Adrenal gland (tissue), 12 donors: Measurements from ENCODE around the gene MYH10. TPM values are rescaled to one million over a fixed set of nuclear protein-coding genes. Genes with fewer than 3 reads are reported as not detected.

Experiments
- DNase-seq, 7 donors: peaks; one replicate each; pipeline ENCODE4 v3.0.0-alpha.2; 2019 to 2020
- H3K27ac ChIP-seq, 5 donors: fragments of 200-600 bp; sonication (generic) in 4 of 5; 1 replicate in 3 of 5; 2 replicates in 2 of 5; pipeline versions ENCODE4 v1.5.1 to v1.8.0; 2016 to 2020; ENCODE audit warnings: mild to moderate bottlenecking in 1 of 5
- H3K27me3 ChIP-seq: fragments of 200-600 bp; 2 replicates; pipeline ENCODE4 v1.8.0; 2021
- H3K36me3 ChIP-seq, 2 donors: fragments of 200-600 bp; replicated peaks in 1 of 2; 1 replicate in 1 of 2; 2 replicates in 1 of 2; pipeline versions ENCODE4 v1.5.1 to v1.8.0; 2018 to 2022
- H3K4me1 ChIP-seq, 2 donors: fragments of 200-600 bp; replicated peaks in 1 of 2; 1 replicate in 1 of 2; 2 replicates in 1 of 2; pipeline versions ENCODE4 v1.5.1 to v1.8.0; 2018 to 2021
- H3K4me3 ChIP-seq, 4 donors: fragments of 200-600 bp; sonication (generic) in 3 of 4; one replicate each; pipeline ENCODE4 v1.5.1; 2016 to 2018
- H3K9me3 ChIP-seq, 3 donors: fragments of 200-600 bp; sonication (generic) in 1 of 3; replicated peaks in 1 of 3; 1 replicate in 2 of 3; 2 replicates in 1 of 3; pipeline versions ENCODE4 v1.5.1 to v1.8.0; 2016 to 2021
- POLR2A ChIP-seq, 2 donors: fragments of 450-650 bp; IDR thresholded peaks; one replicate each; pipeline ENCODE4 v1.6.1; 2017; ENCODE audit warnings: antibody characterized with exemption in 2 of 2, mild to moderate bottlenecking in 2 of 2, moderate library complexity in 1 of 2
- WGBS, 4 donors: extraction: QIAGEN DNeasy Blood & Tissue Kit in 2 of 4; methylation state at CpG; one replicate each; pipeline versions ENCODE4 v1.1.5 to v1.1.7; 2013 to 2017; 5-methylcytosine and 5-hydroxymethylcytosine counted together
- intact Hi-C, 2 donors: fragments of 100-400 bp; cut with DNase I; formaldehyde crosslinking; loops; one replicate each; pipeline versions ENCODE4 v1.14.1 to v1.15.0; 2022 to 2023
- polyA plus RNA-seq, 3 donors: library from polyadenylated mRNA; stranded (reverse); fragments of 200-250 nt in 2 of 3; fragments of 350-450 nt in 1 of 3; fragmentation: Illumina TruSeq in 1 of 3; extraction: RNeasy Lipid Tissue Mini Kit (QIAGEN cat#74804) in 1 of 3; gene quantifications; one replicate each; pipeline ENCODE4 v1.2.3, GENCODE V29; 2013 to 2014
- total RNA-seq, 9 donors: library from RNA; depleted of rRNA in 4 of 9; stranded (reverse); fragments of >200 nt in 4 of 9; fragments of 120-200 nt in 1 of 9; fragmentation: NEBNext Ultra II Directional in 1 of 9; extraction: Animal tissue kit (Norgen Biotek cat#: 25700) in 1 of 9; gene quantifications; one replicate each; pipeline versions ENCODE4 v1.1.0 to v1.2.4, GENCODE V29; 2013 to 2023
- TF ChIP-seq, protein P1 (sequence below), 6 experiments: fragments of 450-650 bp in 4 of 6; fragments of 200-600 bp in 2 of 6; sonication (generic) in 1 of 6; IDR thresholded peaks; 1 replicate in 5 of 6; 2 replicates in 1 of 6; pipeline versions ENCODE4 v1.5.1 to v1.8.0; 2016 to 2021; ENCODE audit warnings: antibody characterized with exemption in 6 of 6, mild to moderate bottlenecking in 2 of 6, moderate library complexity in 1 of 6
- donor health status: healthy with polysubstance abuse.
- donor health status: Bipolar disorder and iron deficiency.
- donor health status: DM: yes; HTN: yes; CAD: no.
- donor health status: DM: no; HTN: no; CAD: no.
- donor health status: DM: no; HTN: no; CAD: no.
- donor health status: DM: yes; HTN: yes; CAD: no.

MYH10 gene
- total and polyA plus RNA-seq, 12 donors: 9.8 to 101 (median 41.0) TPM

GRCh38 chr17:8574687-8575086, 55.8 kb downstream of the MYH10 start:
- H3K36me3 ChIP-seq: no peaks in the 10 kb centered on the region
- H3K9me3 ChIP-seq: no peaks in the 10 kb centered on the region
- intact Hi-C loops: loop anchor here in 1 of 2 donors (10.0 kb wide), 1 partner anchor 170 kb away; the partner anchor contains the start of gene CCDC42
- no peaks in the 10 kb centered on the region for H3K27me3 ChIP-seq
- WGBS, 4 donors: 81 to 84% (median 82%) methylated on average over 9 of the region's 9 CpGs
- H3K4me1 ChIP-seq: no peaks in the 10 kb centered on the region
- H3K4me3 ChIP-seq: no peak overlapping the region
- peak in 1 of 7 donors; percentile 4 for DNase-seq
- TF ChIP-seq POLR2A (IDR thresholded peaks at IDR 0.05): no peak
- TF ChIP-seq, protein P1, sequence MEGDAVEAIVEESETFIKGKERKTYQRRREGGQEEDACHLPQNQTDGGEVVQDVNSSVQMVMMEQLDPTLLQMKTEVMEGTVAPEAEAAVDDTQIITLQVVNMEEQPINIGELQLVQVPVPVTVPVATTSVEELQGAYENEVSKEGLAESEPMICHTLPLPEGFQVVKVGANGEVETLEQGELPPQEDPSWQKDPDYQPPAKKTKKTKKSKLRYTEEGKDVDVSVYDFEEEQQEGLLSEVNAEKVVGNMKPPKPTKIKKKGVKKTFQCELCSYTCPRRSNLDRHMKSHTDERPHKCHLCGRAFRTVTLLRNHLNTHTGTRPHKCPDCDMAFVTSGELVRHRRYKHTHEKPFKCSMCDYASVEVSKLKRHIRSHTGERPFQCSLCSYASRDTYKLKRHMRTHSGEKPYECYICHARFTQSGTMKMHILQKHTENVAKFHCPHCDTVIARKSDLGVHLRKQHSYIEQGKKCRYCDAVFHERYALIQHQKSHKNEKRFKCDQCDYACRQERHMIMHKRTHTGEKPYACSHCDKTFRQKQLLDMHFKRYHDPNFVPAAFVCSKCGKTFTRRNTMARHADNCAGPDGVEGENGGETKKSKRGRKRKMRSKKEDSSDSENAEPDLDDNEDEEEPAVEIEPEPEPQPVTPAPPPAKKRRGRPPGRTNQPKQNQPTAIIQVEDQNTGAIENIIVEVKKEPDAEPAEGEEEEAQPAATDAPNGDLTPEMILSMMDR (IDR thresholded peaks at IDR 0.05): peak in 2 of 6 experiments; percentile 9 to 18
- no peak overlapping the region for H3K27ac ChIP-seq

DNA sequence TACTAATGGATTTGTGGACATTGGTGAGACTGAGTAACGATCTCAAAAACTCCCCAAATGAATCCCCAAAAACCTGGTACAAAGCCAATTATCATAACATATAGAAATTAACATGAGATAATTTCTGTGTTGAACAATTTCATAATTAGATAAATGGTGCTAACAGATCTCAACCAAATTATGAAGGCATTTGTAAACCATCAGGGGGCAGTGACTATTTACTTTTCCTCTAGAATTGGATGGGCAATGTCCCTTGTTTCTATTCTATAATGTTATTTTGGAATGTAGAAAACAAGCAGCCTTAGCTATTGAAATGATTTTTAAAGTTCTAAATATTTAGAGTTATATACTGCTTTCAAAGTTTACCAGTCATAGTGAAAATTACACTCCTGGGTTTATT, 57.8 kb downstream of the MYH10 start:
- Histone ChIP-seq H3K4me1 (no peaks in the 10 kb centered on the region), H3K27me3 (no peaks in the 10 kb centered on the region), H3K36me3 (no peaks in the 10 kb centered on the region), H3K4me3 (no peak overlapping the region), H3K27ac (no peak overlapping the region), H3K9me3 (no peaks in the 10 kb centered on the region)
- no peak for DNase-seq
- intact Hi-C loops: loop anchor here in 1 of 2 donors (10.0 kb wide), 1 partner anchor 172 kb away; the partner anchor contains the start of gene CCDC42
- TF ChIP-seq POLR2A (IDR thresholded peaks at IDR 0.05): no peak
- TF ChIP-seq, protein P1 (IDR thresholded peaks at IDR 0.05): peak in 4 of 6 experiments; percentile 8 to 37 (median 30)
- WGBS, 4 donors: 86 to 100% (median 91%) methylated on average over 1 of the region's 1 CpG

GRCh38 chr17:8563981-8564602, 66.4 kb downstream of the MYH10 start:
- Histone ChIP-seq H3K27ac (no peak overlapping the region), H3K4me3 (no peak overlapping the region), H3K27me3 (no peaks in the 10 kb centered on the region), H3K36me3 (no peaks in the 10 kb centered on the region), H3K9me3 (no peaks in the 10 kb centered on the region), H3K4me1 (peaks cover 0 to 3% of the 10 kb centered on the region in 2 donors)
- DNase-seq: no peak
- intact Hi-C loops: no loop called here
- TF ChIP-seq, protein P1 (IDR thresholded peaks at IDR 0.05): no peak
- no peak for TF ChIP-seq POLR2A (IDR thresholded peaks at IDR 0.05)
- WGBS, 4 donors: 70 to 77% (median 72%) methylated on average over 7 of the region's 7 CpGs

GRCh38 chr17:8563024-8563776, 67.3 kb downstream of the MYH10 start:
- H3K27ac ChIP-seq: no peak overlapping the region
- WGBS, 4 donors: 68 to 80% (median 79%) methylated on average over 5 of the region's 5 CpGs

More at GRCh38 chr17:8563024-8563776, 67.3 kb downstream of the MYH10 start:
- H3K4me1 ChIP-seq: peaks cover 0 to 3% of the 10 kb centered on the region in 2 donors
- H3K9me3 ChIP-seq: no peaks in the 10 kb centered on the region
- no peak for TF ChIP-seq POLR2A (IDR thresholded peaks at IDR 0.05)
- TF ChIP-seq, protein P1 (IDR thresholded peaks at IDR 0.05): no peak
- no peaks in the 10 kb centered on the region for H3K27me3 ChIP-seq
- intact Hi-C loops: no loop called here
- H3K36me3 ChIP-seq: no peaks in the 10 kb centered on the region
- DNase-seq: no peak
- no peak overlapping the region for H3K4me3 ChIP-seq
